Vagina (tissue), 2 donors: ENCODE measurements around the gene CMIP.

Source experiments
- POLR2A ChIP-seq, 2 donors: fragments of 450-650 bp; IDR thresholded peaks; one replicate each; pipeline ENCODE4 v1.6.1; 2017; ENCODE audit warnings: antibody characterized with exemption in 2 of 2, mild to moderate bottlenecking in 2 of 2, moderate library complexity in 2 of 2
- POLR2AphosphoS5 ChIP-seq, 2 donors: sonication (generic); formaldehyde crosslinking; IDR thresholded peaks; one replicate each; pipeline ENCODE4 v1.9.0; 2017; ENCODE audit warnings: antibody characterized with exemption in 2 of 2, mild to moderate bottlenecking in 2 of 2, low read depth in 1 of 2; ENCODE audit not compliant: insufficient read depth in 1 of 2
- TF ChIP-seq, protein P1 (sequence below), 3 experiments: fragments of 450-650 bp in 2 of 3; fragments of 200-600 bp in 1 of 3; sonication (generic) in 1 of 3; IDR thresholded peaks; one replicate each; pipeline ENCODE4 v1.5.1; 2017 to 2019; ENCODE audit warnings: antibody characterized with exemption in 3 of 3, mild to moderate bottlenecking in 2 of 3, moderate library complexity in 2 of 3

DNA sequence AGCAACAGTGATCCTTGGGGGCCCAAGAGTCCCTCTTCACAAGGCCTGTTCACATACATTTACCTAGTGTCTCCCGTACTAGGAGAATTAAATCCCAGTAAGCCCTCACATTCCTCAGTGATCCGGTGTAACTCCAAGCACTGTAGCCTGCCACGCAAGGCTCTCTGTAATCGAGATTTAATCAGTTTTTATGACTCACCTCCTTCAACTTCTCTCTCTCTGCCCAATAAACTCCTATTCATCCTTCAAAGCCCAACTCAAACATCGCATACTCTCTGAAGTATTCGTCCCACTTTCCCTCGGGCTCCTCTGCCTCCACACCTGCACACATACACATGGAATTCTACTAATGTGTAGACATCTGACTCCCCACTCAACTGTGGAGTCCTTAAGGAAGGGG lies 141.8 kb downstream of the CMIP start:
- TF ChIP-seq POLR2A (IDR thresholded peaks at IDR 0.05) (no peak), POLR2AphosphoS5 (IDR thresholded peaks at IDR 0.05; ENCODE audit: insufficient read depth in 1 of 2, low read depth in 1 of 2) (no peak)
- TF ChIP-seq, protein P1, sequence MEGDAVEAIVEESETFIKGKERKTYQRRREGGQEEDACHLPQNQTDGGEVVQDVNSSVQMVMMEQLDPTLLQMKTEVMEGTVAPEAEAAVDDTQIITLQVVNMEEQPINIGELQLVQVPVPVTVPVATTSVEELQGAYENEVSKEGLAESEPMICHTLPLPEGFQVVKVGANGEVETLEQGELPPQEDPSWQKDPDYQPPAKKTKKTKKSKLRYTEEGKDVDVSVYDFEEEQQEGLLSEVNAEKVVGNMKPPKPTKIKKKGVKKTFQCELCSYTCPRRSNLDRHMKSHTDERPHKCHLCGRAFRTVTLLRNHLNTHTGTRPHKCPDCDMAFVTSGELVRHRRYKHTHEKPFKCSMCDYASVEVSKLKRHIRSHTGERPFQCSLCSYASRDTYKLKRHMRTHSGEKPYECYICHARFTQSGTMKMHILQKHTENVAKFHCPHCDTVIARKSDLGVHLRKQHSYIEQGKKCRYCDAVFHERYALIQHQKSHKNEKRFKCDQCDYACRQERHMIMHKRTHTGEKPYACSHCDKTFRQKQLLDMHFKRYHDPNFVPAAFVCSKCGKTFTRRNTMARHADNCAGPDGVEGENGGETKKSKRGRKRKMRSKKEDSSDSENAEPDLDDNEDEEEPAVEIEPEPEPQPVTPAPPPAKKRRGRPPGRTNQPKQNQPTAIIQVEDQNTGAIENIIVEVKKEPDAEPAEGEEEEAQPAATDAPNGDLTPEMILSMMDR (IDR thresholded peaks at IDR 0.05) = no peak
